BJ (cell line): ENCODE data around the gene SCG3. TPM values are rescaled to one million over a fixed set of nuclear protein-coding genes. Genes with fewer than 3 reads are reported as not detected.

Experiments used
- CTCF ChIA-PET: fragments of 350-600 bp; formaldehyde crosslinking; extraction: SDS; loops from one replicate; lab custom pipeline; 2021; ENCODE audit warnings: antibody characterized with exemption, inconsistent platforms; lab: Yijun Ruan, JAX
- POLR2A ChIA-PET: fragments of 300-600 bp; sonication (Branson Sonifier 250); formaldehyde crosslinking; extraction: SDS; loops from one replicate; lab custom pipeline; 2021; ENCODE audit warnings: antibody characterized with exemption; lab: Charles Lee
- DNase-seq: peaks from one replicate; pipeline ENCODE4 v3.0.0-alpha.2; 2011; ENCODE audit warnings: low read depth
- H3K27me3 ChIP-seq: 2 replicates; pipeline ENCODE4 v1.6.0; 2011; ENCODE audit warnings: low read length; ENCODE audit not compliant: control insufficient read depth, insufficient read depth
- H3K36me3 ChIP-seq: 2 replicates; pipeline ENCODE4 v1.5.1; 2011; ENCODE audit warnings: low read length; ENCODE audit not compliant: control insufficient read depth, insufficient read depth
- H3K4me3 ChIP-seq: 2 replicates; pipeline ENCODE4 v1.5.1; 2011; ENCODE audit warnings: low read depth, mild to moderate bottlenecking, control low read depth, low read length
- polyA plus RNA-seq: library from polyadenylated mRNA; depleted of rRNA; stranded (reverse); fragments of >200 nt; gene quantifications from 2 replicates; pipeline ENCODE4 v1.2.3, GENCODE V29; 2011; rRNA removed
- TF ChIP-seq, protein P1 (sequence below): IDR thresholded peaks from 2 replicates; pipeline ENCODE4 v1.5.1; 2011; ENCODE audit warnings: low read depth, mild to moderate bottlenecking, control low read depth, inconsistent platforms, low read length, moderate library complexity; ENCODE audit not compliant: insufficient read depth

The SCG3 gene
- polyA plus RNA-seq, 1 experiment = not detected

DNA sequence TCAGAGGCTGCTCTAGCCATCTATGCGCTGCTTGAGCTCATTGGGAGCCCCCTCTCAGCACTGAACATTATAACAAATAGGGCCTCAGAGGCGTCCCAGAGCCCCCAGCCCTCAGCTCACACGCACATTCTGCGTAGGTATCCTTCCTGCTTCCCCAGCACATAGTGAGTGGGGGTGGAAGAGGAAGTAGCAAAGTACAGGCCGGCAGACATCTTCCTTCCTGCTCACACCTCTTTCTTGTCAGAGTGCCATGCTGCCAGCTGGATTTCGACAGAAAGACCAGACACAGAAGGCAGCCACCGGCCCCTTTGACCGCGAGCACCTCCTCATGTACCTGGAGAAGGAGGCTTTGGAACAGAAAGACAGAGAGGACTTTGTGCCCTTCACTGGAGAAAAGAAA, 86.7 kb downstream of the SCG3 start:
- Histone ChIP-seq H3K36me3 (no peaks in the 10 kb centered on the region), H3K27me3 (no peaks in the 10 kb centered on the region), H3K4me3 (no peak overlapping the region)
- TF ChIP-seq, protein P1, sequence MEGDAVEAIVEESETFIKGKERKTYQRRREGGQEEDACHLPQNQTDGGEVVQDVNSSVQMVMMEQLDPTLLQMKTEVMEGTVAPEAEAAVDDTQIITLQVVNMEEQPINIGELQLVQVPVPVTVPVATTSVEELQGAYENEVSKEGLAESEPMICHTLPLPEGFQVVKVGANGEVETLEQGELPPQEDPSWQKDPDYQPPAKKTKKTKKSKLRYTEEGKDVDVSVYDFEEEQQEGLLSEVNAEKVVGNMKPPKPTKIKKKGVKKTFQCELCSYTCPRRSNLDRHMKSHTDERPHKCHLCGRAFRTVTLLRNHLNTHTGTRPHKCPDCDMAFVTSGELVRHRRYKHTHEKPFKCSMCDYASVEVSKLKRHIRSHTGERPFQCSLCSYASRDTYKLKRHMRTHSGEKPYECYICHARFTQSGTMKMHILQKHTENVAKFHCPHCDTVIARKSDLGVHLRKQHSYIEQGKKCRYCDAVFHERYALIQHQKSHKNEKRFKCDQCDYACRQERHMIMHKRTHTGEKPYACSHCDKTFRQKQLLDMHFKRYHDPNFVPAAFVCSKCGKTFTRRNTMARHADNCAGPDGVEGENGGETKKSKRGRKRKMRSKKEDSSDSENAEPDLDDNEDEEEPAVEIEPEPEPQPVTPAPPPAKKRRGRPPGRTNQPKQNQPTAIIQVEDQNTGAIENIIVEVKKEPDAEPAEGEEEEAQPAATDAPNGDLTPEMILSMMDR = no peak
- DNase-seq = no peak
- ChIA-PET POLR2A (no interaction called here), CTCF (interaction anchor here (0.7 to 15.8 kb wide), 3 partner anchors 7 to 118 kb away, joined by 3 to 100 read pairs (median 3); no protein-coding TSS in a partner anchor)

Other genes with a start within 250 kb of the SCG3 start
- 3.8 and 9.1 TPM in 2 replicates for gene DMXL2, start 58.7 kb upstream of the SCG3 start, polyA plus RNA-seq
- gene LYSMD2, start 56.2 kb downstream of the SCG3 start, polyA plus RNA-seq = 3.4 and 5.8 TPM in 2 replicates
- gene TMOD2, start 70.1 kb downstream of the SCG3 start, polyA plus RNA-seq = 1.1 and 2.2 TPM in 2 replicates
- 5.8 and 16.5 TPM in 2 replicates for gene TMOD3, start 148.2 kb downstream of the SCG3 start, polyA plus RNA-seq